Neural progenitor cell (in vitro differentiated cells): Measurements from ENCODE around the gene ALDOA. TPM values are rescaled to one million over a fixed set of nuclear protein-coding genes. Genes with fewer than 3 reads are reported as not detected.
A peak's percentile ranks its signal among the peaks of the same experiment; 100 is the strongest.

ENCODE experiments used
- DNase-seq: peaks from one replicate; pipeline ENCODE4 v3.0.0-alpha.2; 2016; ENCODE audit warnings: low spot score
- H2AFZ ChIP-seq: fragments of 200-600 bp; sonication (generic); replicated peaks from 2 replicates; pipeline ENCODE4 v1.6.1; 2016; ENCODE audit warnings: antibody characterized with exemption
- H3F3A ChIP-seq: fragments of 200-600 bp; sonication (generic); 2 replicates; pipeline ENCODE4 v1.6.1; 2016; ENCODE audit warnings: antibody characterized with exemption, low read depth
- H3K27ac ChIP-seq: fragments of 200-600 bp; sonication (generic); 2 replicates; pipeline ENCODE4 v1.5.1; 2016; ENCODE audit warnings: mild to moderate bottlenecking
- H3K27me3 ChIP-seq: fragments of 200-600 bp; sonication (generic); 2 replicates; pipeline ENCODE4 v1.6.1; 2016; ENCODE audit warnings: mild to moderate bottlenecking, moderate library complexity
- H3K36me3 ChIP-seq: fragments of 200-600 bp; sonication (generic); 2 replicates; pipeline ENCODE4 v1.5.1; 2016
- H3K4me1 ChIP-seq: fragments of 200-600 bp; sonication (generic); 2 replicates; pipeline ENCODE4 v1.6.1; 2016; ENCODE audit warnings: mixed run types
- H3K4me2 ChIP-seq: fragments of 200-600 bp; sonication (generic); 2 replicates; pipeline ENCODE4 v1.6.1; 2016
- H3K4me3 ChIP-seq: fragments of 200-600 bp; sonication (generic); 2 replicates; pipeline ENCODE4 v1.5.1; 2016
- H3K79me2 ChIP-seq: fragments of 200-600 bp; sonication (generic); 2 replicates; pipeline ENCODE4 v1.6.1; 2016; ENCODE audit warnings: low read depth
- H3K9ac ChIP-seq: fragments of 200-600 bp; sonication (generic); 2 replicates; pipeline ENCODE4 v1.6.1; 2016
- H3K9me3 ChIP-seq: fragments of 200-600 bp; sonication (generic); 2 replicates; pipeline ENCODE4 v1.5.1; 2016; ENCODE audit warnings: low read depth
- H4K20me1 ChIP-seq: fragments of 200-600 bp; sonication (generic); 2 replicates; pipeline ENCODE4 v1.6.1; 2016; ENCODE audit warnings: low read depth
- H3K27ac Mint-ChIP-seq: 3 replicates; pipeline ENCODE4 v1.8.0; 2021; ENCODE audit warnings: mixed read lengths
- H3K27me3 Mint-ChIP-seq: 2 replicates; pipeline ENCODE4 v1.8.0; 2022; ENCODE audit warnings: low read depth, mild to moderate bottlenecking, inconsistent platforms, moderate library complexity, mixed read lengths; ENCODE audit not compliant: insufficient read depth
- H3K36me3 Mint-ChIP-seq: 3 replicates; pipeline ENCODE4 v1.8.0; 2021; ENCODE audit warnings: mixed read lengths
- H3K4me1 Mint-ChIP-seq: 3 replicates; pipeline ENCODE4 v1.8.0; 2021; ENCODE audit warnings: mixed read lengths
- H3K4me3 Mint-ChIP-seq: 3 replicates; pipeline ENCODE4 v1.8.0; 2021; ENCODE audit warnings: mild to moderate bottlenecking, moderate library complexity, mixed read lengths
- H3K9me3 Mint-ChIP-seq: 3 replicates; pipeline ENCODE4 v1.8.0; 2020; ENCODE audit warnings: mixed read lengths
- EZH2 ChIP-seq: fragments of 200-600 bp; sonication (generic); IDR thresholded peaks from 2 replicates; pipeline ENCODE4 v1.6.1; 2017; ENCODE audit warnings: antibody characterized with exemption, mild to moderate bottlenecking, moderate library complexity
- EZH2phosphoT487 ChIP-seq: fragments of 200-600 bp; sonication (generic); IDR thresholded peaks from 2 replicates; pipeline ENCODE4 v1.6.1; 2017; ENCODE audit warnings: antibody characterized with exemption
- total RNA-seq: library from RNA; depleted of rRNA; stranded (reverse); fragments of >200 nt; gene quantifications from 2 replicates; pipeline ENCODE4 v1.2.3, GENCODE V29; 2015; ENCODE audit warnings: low replicate concordance
- TF ChIP-seq, protein P1 (sequence below): fragments of 200-600 bp; sonication (generic); IDR thresholded peaks from 2 replicates; pipeline ENCODE4 v1.5.1; 2017; ENCODE audit warnings: antibody characterized with exemption, mild to moderate bottlenecking

The ALDOA gene
- total RNA-seq, 1 donor from 2014 or later, result 469 TPM

DNA sequence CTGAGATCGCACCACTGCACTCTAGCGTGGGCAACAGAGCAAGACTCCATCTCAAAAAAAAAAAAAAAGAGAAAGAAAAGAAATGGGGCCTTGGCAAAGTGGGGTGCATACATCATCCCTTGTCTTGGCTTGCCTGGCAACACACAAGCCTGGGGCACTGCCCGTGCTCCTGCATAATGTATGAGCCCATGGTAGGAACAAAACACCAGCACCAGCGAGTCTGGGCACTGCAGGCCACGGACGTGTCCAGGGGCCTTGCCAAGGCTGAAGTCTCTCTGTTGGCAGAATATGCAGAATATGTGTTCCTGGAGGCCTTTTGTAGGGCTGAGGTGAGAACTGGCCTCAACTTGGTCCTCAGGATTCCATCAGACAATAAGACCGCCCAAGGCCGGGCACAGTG, 15.7 kb upstream of the ALDOA start:
- Histone ChIP-seq H3F3A (peaks cover 47% of the 10 kb centered on the region), H3K4me3 (no peak overlapping the region), H3K79me2 (no peaks in the 10 kb centered on the region), H2AFZ (no peak overlapping the region), H3K4me2 (no peak overlapping the region), H3K9me3 (no peaks in the 10 kb centered on the region), H3K36me3 (no peaks in the 10 kb centered on the region), H3K4me1 (peaks cover 17% of the 10 kb centered on the region), H4K20me1 (no peaks in the 10 kb centered on the region), H3K9ac (no peak overlapping the region), H3K27ac (no peak overlapping the region), H3K27me3 (no peaks in the 10 kb centered on the region)
- Mint-ChIP-seq H3K4me3 (peak overlapping the region; percentile 30), H3K36me3 (no peaks in the 10 kb centered on the region), H3K4me1 (peaks cover 38% of the 10 kb centered on the region), H3K27ac (no peak overlapping the region), H3K9me3 (no peaks in the 10 kb centered on the region), H3K27me3 (peaks cover 22% of the 10 kb centered on the region)
- TF ChIP-seq EZH2phosphoT487 (no peak), EZH2 (no peak)
- TF ChIP-seq, protein P1, sequence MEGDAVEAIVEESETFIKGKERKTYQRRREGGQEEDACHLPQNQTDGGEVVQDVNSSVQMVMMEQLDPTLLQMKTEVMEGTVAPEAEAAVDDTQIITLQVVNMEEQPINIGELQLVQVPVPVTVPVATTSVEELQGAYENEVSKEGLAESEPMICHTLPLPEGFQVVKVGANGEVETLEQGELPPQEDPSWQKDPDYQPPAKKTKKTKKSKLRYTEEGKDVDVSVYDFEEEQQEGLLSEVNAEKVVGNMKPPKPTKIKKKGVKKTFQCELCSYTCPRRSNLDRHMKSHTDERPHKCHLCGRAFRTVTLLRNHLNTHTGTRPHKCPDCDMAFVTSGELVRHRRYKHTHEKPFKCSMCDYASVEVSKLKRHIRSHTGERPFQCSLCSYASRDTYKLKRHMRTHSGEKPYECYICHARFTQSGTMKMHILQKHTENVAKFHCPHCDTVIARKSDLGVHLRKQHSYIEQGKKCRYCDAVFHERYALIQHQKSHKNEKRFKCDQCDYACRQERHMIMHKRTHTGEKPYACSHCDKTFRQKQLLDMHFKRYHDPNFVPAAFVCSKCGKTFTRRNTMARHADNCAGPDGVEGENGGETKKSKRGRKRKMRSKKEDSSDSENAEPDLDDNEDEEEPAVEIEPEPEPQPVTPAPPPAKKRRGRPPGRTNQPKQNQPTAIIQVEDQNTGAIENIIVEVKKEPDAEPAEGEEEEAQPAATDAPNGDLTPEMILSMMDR, result no peak
- DNase-seq, result no peak

DNA sequence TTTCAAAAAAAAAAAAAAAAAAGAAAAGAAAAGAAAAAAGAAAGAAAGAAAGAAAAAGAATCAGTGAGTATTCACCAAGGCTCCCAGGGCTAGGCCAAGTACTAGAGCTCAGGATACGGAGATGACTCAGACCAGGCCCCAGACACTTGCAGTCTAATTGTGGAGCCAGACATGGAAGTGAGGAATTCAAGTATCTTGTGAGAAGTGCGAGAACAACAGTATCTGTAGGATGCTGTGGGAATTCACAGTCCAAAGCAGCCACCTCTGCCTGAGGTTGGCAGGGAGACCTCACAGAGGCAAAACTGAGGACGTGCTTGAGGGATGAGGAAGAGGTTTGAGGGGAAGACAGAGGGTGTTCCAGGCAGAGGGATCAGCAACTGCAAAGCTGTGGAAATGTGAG, 14.0 kb upstream of the ALDOA start:
- peaks cover 48% of the 10 kb centered on the region for H3F3A ChIP-seq
- no peak overlapping the region for H3K4me2 ChIP-seq
- H2AFZ ChIP-seq, result no peak overlapping the region
- no peaks in the 10 kb centered on the region for H4K20me1 ChIP-seq
- no peak overlapping the region for H3K27ac ChIP-seq
- DNase-seq, result no peak
- H3K4me1 Mint-ChIP-seq, result peaks cover 43% of the 10 kb centered on the region
- peaks cover 13% of the 10 kb centered on the region for H3K27me3 Mint-ChIP-seq
- no peaks in the 10 kb centered on the region for H3K9me3 Mint-ChIP-seq
- H3K4me3 Mint-ChIP-seq, result peak overlapping the region; percentile 77
- H3K36me3 Mint-ChIP-seq, result no peaks in the 10 kb centered on the region
- H3K4me1 ChIP-seq, result peaks cover 17% of the 10 kb centered on the region
- H3K9ac ChIP-seq, result no peak overlapping the region
- no peaks in the 10 kb centered on the region for H3K79me2 ChIP-seq
- no peaks in the 10 kb centered on the region for H3K27me3 ChIP-seq
- H3K27ac Mint-ChIP-seq, result peak overlapping the region; percentile 95
- H3K4me3 ChIP-seq, result no peak overlapping the region
- H3K36me3 ChIP-seq, result no peaks in the 10 kb centered on the region
- no peak for TF ChIP-seq EZH2phosphoT487
- no peak for TF ChIP-seq EZH2
- TF ChIP-seq, protein P1, result no peak
- H3K9me3 ChIP-seq, result no peaks in the 10 kb centered on the region

DNA sequence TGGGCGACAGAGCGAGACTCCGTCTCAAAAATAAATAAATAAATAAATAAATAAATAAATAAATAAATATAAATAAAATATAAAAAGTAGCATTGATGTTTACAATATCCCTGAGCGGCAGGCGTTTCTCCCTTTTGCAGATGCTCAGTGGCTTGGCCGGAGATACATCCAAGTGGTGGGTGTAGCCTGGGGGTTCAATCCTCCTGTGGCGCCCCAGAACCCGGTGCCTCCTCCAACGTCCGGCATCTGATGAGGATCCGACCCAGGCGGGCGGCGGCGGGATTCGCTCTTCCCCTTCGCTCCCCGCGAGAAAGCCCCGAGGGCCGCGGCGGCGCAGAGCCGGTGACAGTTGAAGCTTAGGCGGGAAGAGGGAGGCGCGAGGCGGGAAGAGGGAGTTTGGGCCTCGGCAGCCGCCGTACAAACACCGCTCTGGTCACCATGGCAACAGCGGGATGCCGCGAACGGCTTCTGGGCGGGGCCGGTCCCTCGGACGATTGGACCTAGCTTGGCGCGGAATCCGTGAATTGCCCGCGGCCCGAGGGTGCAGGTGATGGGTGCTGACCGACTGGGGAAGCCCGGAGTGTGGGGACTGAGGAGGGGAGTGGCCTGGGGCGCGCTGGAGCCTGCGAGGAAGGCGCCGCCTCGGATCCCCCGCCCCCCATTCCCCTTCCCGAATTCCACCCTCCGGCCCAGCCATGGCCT, 12.7 kb upstream of the ALDOA start:
- no peak overlapping the region for H3K27ac ChIP-seq

More for the DNA sequence above, 12.7 kb upstream of the ALDOA start:
- Mint-ChIP-seq H3K4me1 (peaks cover 43% of the 10 kb centered on the region), H3K4me3 (peak overlapping the region; percentile 88), H3K9me3 (no peaks in the 10 kb centered on the region), H3K36me3 (peaks cover 3% of the 10 kb centered on the region), H3K27ac (no peak overlapping the region), H3K27me3 (peaks cover 10% of the 10 kb centered on the region)
- H4K20me1 ChIP-seq, result no peaks in the 10 kb centered on the region
- peak overlapping the region; percentile 72 for H3K4me3 ChIP-seq
- H3K36me3 ChIP-seq, result no peaks in the 10 kb centered on the region
- TF ChIP-seq, protein P1, result no peak
- no peak for TF ChIP-seq EZH2phosphoT487
- TF ChIP-seq EZH2, result no peak
- H3F3A ChIP-seq, result peaks cover 48% of the 10 kb centered on the region
- no peaks in the 10 kb centered on the region for H3K79me2 ChIP-seq
- H3K27me3 ChIP-seq, result no peaks in the 10 kb centered on the region
- H2AFZ ChIP-seq, result peak overlapping the region; percentile 71
- H3K9me3 ChIP-seq, result no peaks in the 10 kb centered on the region
- H3K4me1 ChIP-seq, result peaks cover 17% of the 10 kb centered on the region
- H3K9ac ChIP-seq, result no peak overlapping the region
- H3K4me2 ChIP-seq, result peak overlapping the region; percentile 89
- peak; percentile 95 for DNase-seq
